NCI-H2196 (cell line): ENCODE data around the gene FARP1.

Source experiments
- DNase-seq: peaks from one replicate; lab custom pipeline; 2025; ENCODE audit not compliant: unreplicated experiment; lab: John Stamatoyannopoulos, UW

The FARP1 gene

DNA sequence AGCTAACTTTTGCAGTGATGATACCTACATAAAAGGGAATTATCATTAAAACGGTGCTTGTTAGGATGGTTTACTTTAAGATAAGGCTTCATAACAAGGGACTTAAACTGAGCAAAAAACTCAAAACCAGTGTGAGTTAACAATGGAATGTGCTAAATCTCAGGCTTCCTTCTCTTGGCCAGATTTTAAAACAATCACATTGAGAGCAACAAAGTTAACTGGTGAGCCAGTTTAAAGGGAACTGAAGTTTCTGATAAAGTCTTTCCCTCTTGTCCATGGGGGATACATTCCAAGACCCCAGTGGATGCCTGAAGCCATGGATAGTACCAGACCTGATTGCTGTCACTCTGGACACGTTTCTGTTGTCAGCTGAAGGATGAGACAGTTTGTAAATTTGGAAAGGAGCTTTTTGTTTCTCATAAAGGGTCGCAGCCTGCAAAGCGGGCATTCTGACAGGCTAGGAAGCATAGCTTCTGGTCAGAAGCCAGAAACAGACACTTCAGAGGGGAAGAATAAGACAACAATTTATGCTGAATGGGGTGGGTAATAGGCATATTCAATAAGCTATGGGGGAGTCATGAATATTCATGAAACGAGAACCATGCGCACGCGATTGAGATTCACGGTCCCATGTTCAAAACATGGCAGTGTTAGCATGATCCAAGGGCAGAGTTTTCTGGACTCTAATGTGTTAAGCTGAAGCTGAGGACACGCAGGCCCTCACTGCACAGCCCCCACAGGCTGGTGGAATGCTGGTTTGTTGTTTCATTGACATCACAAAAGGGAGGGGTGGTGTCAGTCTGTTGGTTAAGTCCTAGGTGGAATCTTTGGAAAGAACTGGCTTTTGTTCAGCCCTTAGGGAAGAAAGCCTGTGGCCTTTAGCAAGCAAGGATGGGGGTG is 184.7 kb downstream of the FARP1 start:
- DNase-seq = no peak

GRCh38 chr13:98328511-98328910 is 185.6 kb downstream of the FARP1 start:
- no peak for DNase-seq

- no peak for DNase-seq
Observed at GRCh38 chr13:98332222-98332621, 189.3 kb downstream of the FARP1 start.

DNA sequence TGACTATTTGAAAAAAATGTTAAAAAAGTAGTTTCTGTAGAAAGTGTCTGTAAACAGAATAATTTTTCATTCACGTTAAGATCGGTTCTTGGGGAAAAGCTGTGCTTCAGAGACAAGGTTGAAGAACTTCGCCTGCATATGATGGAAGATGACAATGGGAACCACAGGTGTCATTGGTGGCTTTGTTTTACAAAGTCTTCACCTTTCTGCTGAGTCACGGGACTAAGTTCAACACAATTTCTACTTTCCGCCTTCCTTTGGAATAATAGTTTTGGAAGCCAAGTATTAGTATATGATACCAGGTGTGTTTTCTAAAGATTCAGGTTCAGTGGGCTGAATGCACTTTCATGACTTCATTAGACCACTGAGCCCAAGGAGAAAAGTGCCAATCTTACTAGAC is 189.8 kb downstream of the FARP1 start:
- DNase-seq = no peak

GRCh38 chr13:98333486-98333885 is 190.6 kb downstream of the FARP1 start:
- no peak for DNase-seq

- no peak for DNase-seq
Observed at GRCh38 chr13:98334620-98335205, 191.8 kb downstream of the FARP1 start.

GRCh38 chr13:98335721-98336120 is 192.8 kb downstream of the FARP1 start:
- DNase-seq = no peak

- DNase-seq = no peak
Observed at GRCh38 chr13:98338310-98338709, 195.4 kb downstream of the FARP1 start.

DNA sequence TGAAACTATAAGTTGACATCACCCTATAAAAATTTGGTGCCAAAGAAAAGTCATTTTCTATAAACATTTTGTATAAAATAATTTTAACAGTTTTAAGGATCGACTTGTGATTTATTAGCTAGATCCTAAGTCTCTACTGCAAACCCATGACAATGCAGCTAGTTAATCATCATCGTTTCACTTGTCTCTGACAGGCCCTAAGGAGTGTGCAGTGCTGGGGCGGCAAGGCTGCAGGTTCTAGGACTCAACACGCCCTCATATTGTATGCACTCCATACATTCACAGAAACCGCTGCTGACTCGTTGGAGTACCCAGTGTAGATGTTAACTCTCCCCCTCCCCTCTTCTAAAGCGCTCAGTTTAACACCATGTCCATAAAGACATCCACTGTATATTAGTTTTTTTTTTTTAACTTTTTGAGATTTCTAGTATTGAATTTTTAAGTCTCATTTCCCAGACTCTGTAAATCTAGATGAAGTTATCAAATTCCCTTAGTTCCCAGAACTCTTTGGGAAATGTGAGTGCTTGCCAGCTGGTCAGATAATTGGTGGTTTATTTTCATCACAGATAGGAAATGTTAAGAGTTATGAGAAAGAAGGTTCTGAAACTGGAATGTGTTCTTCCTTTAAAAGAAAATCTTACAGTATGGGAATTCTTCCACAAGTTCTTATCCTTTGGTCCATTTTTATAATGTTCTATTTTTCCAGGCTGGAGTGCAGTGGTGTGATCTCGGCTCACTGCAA is 197.0 kb downstream of the FARP1 start:
- DNase-seq = no peak

DNA sequence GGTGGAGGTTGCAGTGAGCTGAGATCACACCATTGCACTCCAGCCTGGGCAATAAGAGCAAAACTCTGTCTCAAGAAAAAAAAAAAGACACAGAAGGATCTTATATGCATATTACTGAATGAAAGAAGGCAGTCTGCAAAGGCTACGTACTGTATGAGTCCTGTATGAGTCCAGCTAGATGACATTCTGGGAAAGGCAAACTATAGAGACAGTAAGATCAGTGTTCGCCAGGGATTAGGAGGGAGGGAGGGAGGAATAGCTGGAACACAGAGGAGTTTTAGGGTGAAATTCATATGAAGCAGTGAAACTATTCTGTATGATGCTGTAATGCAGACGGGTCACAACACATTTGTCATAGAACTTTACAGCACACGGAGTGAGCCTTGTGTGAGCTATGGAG is 200.1 kb downstream of the FARP1 start:
- DNase-seq = no peak

GRCh38 chr13:98343461-98343860 is 200.6 kb downstream of the FARP1 start:
- DNase-seq = no peak

GRCh38 chr13:98344392-98344791 is 201.5 kb downstream of the FARP1 start:
- no peak for DNase-seq

DNA sequence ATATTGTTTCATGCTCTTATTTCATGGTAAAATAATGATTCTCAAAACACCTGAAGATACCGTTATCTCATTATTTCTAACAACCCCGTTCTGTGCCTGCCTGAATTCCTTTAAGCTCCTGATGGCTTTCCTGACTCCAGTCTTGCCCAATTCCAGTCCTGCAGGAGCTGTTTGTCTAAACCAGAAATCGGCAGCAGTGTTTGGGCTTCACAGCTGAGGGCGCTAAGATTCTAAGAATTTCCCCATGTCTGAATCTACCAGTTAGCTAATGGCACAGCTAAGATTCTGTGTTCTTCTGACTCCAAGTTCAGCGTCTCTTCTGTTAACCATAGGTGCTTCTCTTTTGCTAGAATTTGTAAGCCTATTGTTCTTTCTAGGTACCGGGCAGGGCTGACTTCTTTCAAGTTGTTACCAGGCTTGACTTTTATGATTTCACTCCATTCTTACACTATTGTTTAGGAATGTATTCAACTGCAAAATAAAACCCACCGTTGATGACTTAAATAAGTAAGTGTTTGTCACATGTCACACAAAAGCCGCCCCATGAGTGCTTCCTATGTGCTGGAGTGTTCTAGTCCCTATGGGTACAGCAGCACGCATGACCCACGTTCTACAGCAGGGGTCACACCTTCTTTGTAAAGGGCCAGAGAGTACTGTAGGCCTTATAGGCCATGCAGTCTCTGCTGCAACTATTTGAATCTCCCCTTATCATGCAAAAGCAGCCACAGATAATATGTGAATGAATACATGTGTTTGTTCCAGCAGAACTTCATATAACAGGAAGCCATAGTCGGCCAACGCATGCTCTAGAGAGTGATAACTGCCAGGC is 202.4 kb downstream of the FARP1 start:
- no peak for DNase-seq

- no peak for DNase-seq
Observed at GRCh38 chr13:98346904-98347636, 204.2 kb downstream of the FARP1 start.

GRCh38 chr13:98347756-98348155 is 204.9 kb downstream of the FARP1 start:
- DNase-seq = no peak

DNA sequence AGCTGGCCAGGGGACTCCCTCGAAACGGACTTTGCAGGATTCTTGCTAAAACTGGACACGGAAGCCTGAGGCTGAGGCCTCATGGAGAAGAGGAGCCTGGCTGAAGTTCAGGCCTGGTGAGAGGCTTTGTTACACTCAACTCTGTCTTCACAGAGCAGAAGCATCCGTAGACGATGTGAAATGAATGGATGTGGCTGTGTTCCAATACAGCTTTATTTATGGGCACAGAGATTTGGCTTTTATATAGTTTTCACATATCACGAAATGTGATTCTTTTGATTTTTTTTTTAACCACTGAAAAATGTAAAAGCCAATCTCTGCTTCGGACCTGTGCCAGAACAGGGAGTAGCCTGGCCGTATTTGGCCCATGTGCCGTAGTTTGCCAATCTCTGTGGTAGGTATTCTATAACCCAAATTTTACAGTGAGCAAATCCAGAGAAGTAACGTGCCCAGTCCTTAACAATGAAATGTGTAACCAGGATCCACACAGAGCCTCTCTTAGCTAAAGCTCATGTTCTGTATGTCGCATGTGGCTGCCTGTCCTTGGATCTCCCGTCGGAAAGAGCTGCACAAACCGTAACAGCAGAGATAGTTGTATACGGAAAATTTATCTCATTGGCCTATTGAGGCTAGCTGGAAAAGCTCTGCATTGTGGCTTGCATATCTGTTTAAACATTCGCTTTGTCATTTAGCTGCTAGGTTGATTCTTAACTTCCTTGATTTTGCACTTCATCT is 205.7 kb downstream of the FARP1 start:
- DNase-seq = no peak

DNA sequence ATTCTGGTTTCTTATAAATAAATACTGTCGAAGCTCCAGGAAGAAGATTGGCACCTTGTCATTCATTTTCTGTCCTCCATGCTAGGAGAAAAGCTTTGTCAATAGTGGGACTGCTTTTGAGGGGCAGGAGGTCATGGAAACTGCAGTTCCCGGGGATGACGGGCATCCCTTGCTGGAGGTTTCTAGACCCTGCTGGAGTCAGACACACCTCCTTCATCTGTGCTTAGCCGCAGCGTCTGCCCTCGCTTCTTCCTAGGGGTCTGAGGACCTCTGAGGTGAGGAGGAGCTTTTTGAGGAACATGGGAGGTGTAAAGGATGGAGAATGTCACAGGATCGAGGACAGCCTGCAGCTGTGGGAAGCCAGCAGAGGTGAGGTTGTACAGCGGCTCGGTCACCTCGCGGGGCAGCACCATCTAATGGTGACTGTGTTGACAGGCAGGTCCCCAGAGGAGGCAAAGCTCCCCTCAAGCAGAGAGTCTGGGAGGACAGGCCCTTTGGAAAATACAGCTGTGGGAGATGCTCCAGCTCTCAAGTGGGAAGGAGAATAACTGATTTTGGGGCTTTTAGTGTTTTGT is 206.9 kb downstream of the FARP1 start:
- DNase-seq = no peak

GRCh38 chr13:98350746-98351330 is 207.9 kb downstream of the FARP1 start:
- DNase-seq = no peak

DNA sequence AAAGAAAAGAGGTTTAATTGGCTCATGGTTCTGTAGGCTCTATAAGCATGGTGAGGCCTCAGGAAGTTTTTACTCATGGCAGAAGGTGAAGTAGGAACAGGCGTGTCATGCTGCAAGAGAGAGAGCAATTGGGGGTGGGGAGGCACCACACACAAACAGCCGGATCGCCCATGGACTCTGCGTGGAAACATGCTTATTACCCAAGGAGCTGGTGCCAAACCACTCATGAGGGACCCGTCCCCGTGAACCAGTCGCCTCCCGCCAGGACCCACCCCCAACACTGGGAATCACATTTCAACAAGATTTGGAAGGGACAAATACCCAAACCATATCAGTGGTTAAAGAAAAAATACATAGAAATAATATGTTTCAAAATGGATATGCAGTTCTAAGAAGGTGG is 208.7 kb downstream of the FARP1 start:
- no peak for DNase-seq
